Neural crest cell (in vitro differentiated cells): Measurements from ENCODE around the gene PRKAG2. TPM values are rescaled to one million over a fixed set of nuclear protein-coding genes. Genes with fewer than 3 reads are reported as not detected.

Experiments used
- DNase-seq: peaks from one replicate; pipeline ENCODE4 v3.0.0; 2021; ENCODE audit warnings: low read depth, mixed read lengths, low spot score
- H3K27ac Mint-ChIP-seq: one replicate; pipeline ENCODE4 v1.8.0; 2021; ENCODE audit warnings: mild to moderate bottlenecking, mixed read lengths; ENCODE audit not compliant: unreplicated experiment
- H3K27me3 Mint-ChIP-seq: 2 replicates; pipeline ENCODE4 v1.8.0; 2021; ENCODE audit warnings: low read depth, mild to moderate bottlenecking, mixed read lengths
- H3K36me3 Mint-ChIP-seq: 2 replicates; pipeline ENCODE4 v1.8.0; 2021; ENCODE audit warnings: low read depth, mild to moderate bottlenecking, mixed read lengths
- H3K4me1 Mint-ChIP-seq: 2 replicates; pipeline ENCODE4 v1.8.0; 2021; ENCODE audit warnings: mixed read lengths
- H3K4me3 Mint-ChIP-seq: one replicate; pipeline ENCODE4 v1.8.0; 2021; ENCODE audit warnings: mild to moderate bottlenecking, mixed read lengths
- H3K9me3 Mint-ChIP-seq: 2 replicates; pipeline ENCODE4 v1.8.0; 2021; ENCODE audit warnings: mixed read lengths
- total RNA-seq: library from RNA; stranded (reverse); gene quantifications from 2 replicates; pipeline ENCODE4 v1.2.1, GENCODE V29; 2021
- TF ChIP-seq, protein P1 (sequence below): fragments of 200-600 bp; sonication (generic); conservative IDR thresholded peaks from 2 replicates; pipeline ENCODE4 v1.5.0; 2021; ENCODE audit warnings: antibody characterized with exemption, mild to moderate bottlenecking

Gene PRKAG2
- total RNA-seq, 1 donor from 2014 or later: 12.5 TPM

GRCh38 chr7:151558575-151558974, 318.3 kb downstream of the PRKAG2 start:
- H3K9me3 Mint-ChIP-seq: no peaks in the 10 kb centered on the region
- H3K36me3 Mint-ChIP-seq: no peaks in the 10 kb centered on the region
- DNase-seq: no peak
- peaks cover 13% of the 10 kb centered on the region for H3K4me1 Mint-ChIP-seq
- TF ChIP-seq, protein P1, sequence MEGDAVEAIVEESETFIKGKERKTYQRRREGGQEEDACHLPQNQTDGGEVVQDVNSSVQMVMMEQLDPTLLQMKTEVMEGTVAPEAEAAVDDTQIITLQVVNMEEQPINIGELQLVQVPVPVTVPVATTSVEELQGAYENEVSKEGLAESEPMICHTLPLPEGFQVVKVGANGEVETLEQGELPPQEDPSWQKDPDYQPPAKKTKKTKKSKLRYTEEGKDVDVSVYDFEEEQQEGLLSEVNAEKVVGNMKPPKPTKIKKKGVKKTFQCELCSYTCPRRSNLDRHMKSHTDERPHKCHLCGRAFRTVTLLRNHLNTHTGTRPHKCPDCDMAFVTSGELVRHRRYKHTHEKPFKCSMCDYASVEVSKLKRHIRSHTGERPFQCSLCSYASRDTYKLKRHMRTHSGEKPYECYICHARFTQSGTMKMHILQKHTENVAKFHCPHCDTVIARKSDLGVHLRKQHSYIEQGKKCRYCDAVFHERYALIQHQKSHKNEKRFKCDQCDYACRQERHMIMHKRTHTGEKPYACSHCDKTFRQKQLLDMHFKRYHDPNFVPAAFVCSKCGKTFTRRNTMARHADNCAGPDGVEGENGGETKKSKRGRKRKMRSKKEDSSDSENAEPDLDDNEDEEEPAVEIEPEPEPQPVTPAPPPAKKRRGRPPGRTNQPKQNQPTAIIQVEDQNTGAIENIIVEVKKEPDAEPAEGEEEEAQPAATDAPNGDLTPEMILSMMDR: no peak
- no peak overlapping the region for H3K4me3 Mint-ChIP-seq
- no peaks in the 10 kb centered on the region for H3K27me3 Mint-ChIP-seq
- no peak overlapping the region for H3K27ac Mint-ChIP-seq

DNA sequence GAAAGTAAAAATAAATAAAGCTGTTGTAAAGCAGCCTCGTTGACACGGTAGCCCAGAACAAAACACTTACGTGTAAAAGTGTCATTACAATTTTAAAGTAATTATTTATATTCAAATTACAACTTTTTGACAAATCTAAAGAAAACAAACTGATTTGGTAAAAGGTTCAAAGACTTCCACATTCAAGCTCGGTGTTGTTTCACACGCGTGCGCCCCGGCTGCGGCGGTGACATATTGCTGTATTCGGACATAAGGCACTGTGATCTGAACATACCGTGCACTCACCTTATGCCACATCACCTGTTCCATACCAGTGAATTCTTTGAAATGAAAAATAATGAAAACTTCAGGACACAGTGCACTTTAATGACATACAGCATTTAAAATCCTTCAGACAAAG, 320.3 kb downstream of the PRKAG2 start:
- Mint-ChIP-seq H3K4me1 (peaks cover 13% of the 10 kb centered on the region), H3K36me3 (no peaks in the 10 kb centered on the region), H3K4me3 (no peak overlapping the region), H3K9me3 (no peaks in the 10 kb centered on the region), H3K27me3 (no peaks in the 10 kb centered on the region), H3K27ac (no peak overlapping the region)
- no peak for DNase-seq
- TF ChIP-seq, protein P1: no peak

- no peaks in the 10 kb centered on the region for H3K4me1 Mint-ChIP-seq
- TF ChIP-seq, protein P1: no peak
- H3K27ac Mint-ChIP-seq: peak overlapping the region; percentile 12
- H3K4me3 Mint-ChIP-seq: no peak overlapping the region
- H3K27me3 Mint-ChIP-seq: no peaks in the 10 kb centered on the region
- no peaks in the 10 kb centered on the region for H3K9me3 Mint-ChIP-seq
- H3K36me3 Mint-ChIP-seq: no peaks in the 10 kb centered on the region
- no peak for DNase-seq
Observed at GRCh38 chr7:151553356-151553755, 323.6 kb downstream of the PRKAG2 start.

DNA sequence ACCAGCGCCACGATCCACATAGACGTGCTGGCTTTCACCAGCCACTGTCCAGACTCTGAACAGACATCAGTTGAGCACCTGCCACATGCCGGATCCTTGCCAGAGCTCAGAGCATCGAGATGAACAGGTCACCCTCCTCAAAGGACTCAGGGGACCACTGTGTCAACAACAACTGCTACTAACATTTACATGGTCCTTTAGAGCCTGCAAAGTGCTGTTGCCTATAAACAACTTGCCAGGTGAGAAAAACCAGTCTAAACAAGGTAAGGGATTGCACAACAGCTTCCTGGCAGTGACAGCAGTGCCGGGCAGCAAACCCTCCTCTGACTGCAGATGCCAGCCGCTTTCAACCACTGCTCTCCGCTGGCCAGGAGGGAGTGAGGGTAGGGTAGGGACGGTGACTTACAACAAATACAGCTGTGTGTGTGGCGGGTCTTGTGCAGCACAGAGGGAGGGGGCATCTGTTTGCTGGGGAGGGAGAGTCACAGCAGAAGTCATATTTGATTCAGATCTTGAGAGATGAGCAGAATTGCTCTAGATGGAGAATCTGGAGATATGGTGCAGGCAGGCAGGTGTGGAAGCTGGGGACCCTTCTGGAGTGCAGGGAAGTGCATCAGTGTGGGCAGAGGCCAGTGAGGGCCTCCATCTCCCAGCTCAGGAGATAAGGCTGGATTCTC, 324.4 kb downstream of the PRKAG2 start:
- Mint-ChIP-seq H3K27me3 (no peaks in the 10 kb centered on the region), H3K27ac (no peak overlapping the region), H3K9me3 (no peaks in the 10 kb centered on the region), H3K36me3 (no peaks in the 10 kb centered on the region), H3K4me3 (no peak overlapping the region), H3K4me1 (no peaks in the 10 kb centered on the region)
- no peak for DNase-seq
- TF ChIP-seq, protein P1: no peak

GRCh38 chr7:151551820-151552219, 325.1 kb downstream of the PRKAG2 start:
- H3K36me3 Mint-ChIP-seq: no peaks in the 10 kb centered on the region
- DNase-seq: no peak
- H3K27me3 Mint-ChIP-seq: no peaks in the 10 kb centered on the region
- no peaks in the 10 kb centered on the region for H3K9me3 Mint-ChIP-seq
- TF ChIP-seq, protein P1: no peak
- no peak overlapping the region for H3K4me3 Mint-ChIP-seq
- H3K4me1 Mint-ChIP-seq: no peaks in the 10 kb centered on the region
- H3K27ac Mint-ChIP-seq: no peak overlapping the region
